ENCODE results near the gene PSMD5. TPM values are rescaled to one million over a fixed set of nuclear protein-coding genes. Genes with fewer than 3 reads are reported as not detected.

Gene PSMD5
- polyA plus RNA-seq, 1 donor (not counting 4 experiments of a cell fraction or from before 2014, with no cell fraction given): 55.2 TPM

GRCh38 chr9:120865809-120866208 lies 23.1 kb upstream of the PSMD5 start:
- Histone ChIP-seq H3K9me1 (ENCODE audit: control insufficient read depth, extremely low read depth, insufficient read depth, low read length) (no peaks in the 10 kb centered on the region), H2AFZ (ENCODE audit: control insufficient read depth, low read length) (no peak overlapping the region), H3K9me3 (ENCODE audit: control insufficient read depth, low read depth, low read length) (no peaks in the 10 kb centered on the region), H3K79me2 (ENCODE audit: control insufficient read depth, insufficient read depth, low read length) (no peaks in the 10 kb centered on the region), H4K20me1 (ENCODE audit: control insufficient read depth, extremely low read depth, insufficient read depth, low read length) (no peaks in the 10 kb centered on the region), H3K4me2 (ENCODE audit: control insufficient read depth, extremely low read depth, insufficient read depth, low read depth, low read length) (no peak overlapping the region), H3K4me1 (ENCODE audit: control insufficient read depth, extremely low read depth, insufficient read depth, low read length) (peaks cover 10% of the 10 kb centered on the region), H3K9ac (ENCODE audit: control insufficient read depth, extremely low read depth, insufficient read depth, low read length) (no peak overlapping the region), H3K36me3 (ENCODE audit: control insufficient read depth in 2 of 2, extremely low read depth in 1 of 2, insufficient read depth in 2 of 2, low read length in 2 of 2) (peaks cover 3 to 32% of the 10 kb centered on the region in 2 experiments), H3K4me3 (ENCODE audit: control insufficient read depth in 2 of 3, extremely low read depth in 1 of 3, insufficient read depth in 2 of 3, low read depth in 1 of 3, low read length in 3 of 3) (no peak overlapping the region), H3K27me3 (ENCODE audit: control insufficient read depth, extremely low read depth, insufficient read depth, low read length) (no peaks in the 10 kb centered on the region), H3K27ac (ENCODE audit: control insufficient read depth, insufficient read depth, low read length) (no peak overlapping the region)
- dilution Hi-C loops (cut with MboI; ENCODE audit: extremely low pct_ligation_motif_present, low sequenced_read_pairs): no loop called here
- DNase-seq (ENCODE audit: low read depth, low spot score) (no peak), FAIRE-seq (no peak)
- no peak for TF ChIP-seq CTCF (optimal IDR thresholded peaks at IDR 0.05 in 1 of 3, IDR thresholded peaks at IDR 0.05 in 1 of 3, conservative IDR thresholded peaks at IDR 0.05 in 1 of 3; ENCODE audit: extremely low read depth in 1 of 3, insufficient read depth in 2 of 3, low read length in 3 of 3)
- TF ChIP-seq EZH2 (IDR thresholded peaks at IDR 0.05; ENCODE audit: low read length): no peak

GRCh38 chr9:120865176-120865575 lies 22.5 kb upstream of the PSMD5 start:
- Histone ChIP-seq H3K27me3 (ENCODE audit: control insufficient read depth, extremely low read depth, insufficient read depth, low read length) (no peaks in the 10 kb centered on the region), H3K27ac (ENCODE audit: control insufficient read depth, insufficient read depth, low read length) (no peak overlapping the region), H3K36me3 (ENCODE audit: control insufficient read depth in 2 of 2, extremely low read depth in 1 of 2, insufficient read depth in 2 of 2, low read length in 2 of 2) (peaks cover 3 to 32% of the 10 kb centered on the region in 2 experiments), H3K4me3 (ENCODE audit: control insufficient read depth in 2 of 3, extremely low read depth in 1 of 3, insufficient read depth in 2 of 3, low read depth in 1 of 3, low read length in 3 of 3) (no peak overlapping the region), H3K9me3 (ENCODE audit: control insufficient read depth, low read depth, low read length) (no peaks in the 10 kb centered on the region), H3K9me1 (ENCODE audit: control insufficient read depth, extremely low read depth, insufficient read depth, low read length) (no peaks in the 10 kb centered on the region), H3K4me1 (ENCODE audit: control insufficient read depth, extremely low read depth, insufficient read depth, low read length) (peaks cover 10% of the 10 kb centered on the region), H4K20me1 (ENCODE audit: control insufficient read depth, extremely low read depth, insufficient read depth, low read length) (no peaks in the 10 kb centered on the region), H3K9ac (ENCODE audit: control insufficient read depth, extremely low read depth, insufficient read depth, low read length) (no peak overlapping the region), H3K79me2 (ENCODE audit: control insufficient read depth, insufficient read depth, low read length) (no peaks in the 10 kb centered on the region), H3K4me2 (ENCODE audit: control insufficient read depth, extremely low read depth, insufficient read depth, low read depth, low read length) (no peak overlapping the region), H2AFZ (ENCODE audit: control insufficient read depth, low read length) (no peak overlapping the region)
- FAIRE-seq (no peak), DNase-seq (ENCODE audit: low read depth, low spot score) (no peak)
- no peak for TF ChIP-seq EZH2 (IDR thresholded peaks at IDR 0.05; ENCODE audit: low read length)
- no peak for TF ChIP-seq CTCF (optimal IDR thresholded peaks at IDR 0.05 in 1 of 3, IDR thresholded peaks at IDR 0.05 in 1 of 3, conservative IDR thresholded peaks at IDR 0.05 in 1 of 3; ENCODE audit: extremely low read depth in 1 of 3, insufficient read depth in 2 of 3, low read length in 3 of 3)
- dilution Hi-C loops (cut with MboI; ENCODE audit: extremely low pct_ligation_motif_present, low sequenced_read_pairs): no loop called here
